WTC11 (cell line): ENCODE results near the gene GGNBP2.

ENCODE experiments used
- CREM ChIP-seq: sonication (generic); formaldehyde crosslinking; IDR thresholded peaks from 2 replicates; pipeline ENCODE4 v1.8.1; 2022; ENCODE audit warnings: mild to moderate bottlenecking, missing genetic modification reagents, moderate library complexity
- CTCF ChIP-seq: fragments of 200-600 bp; IDR thresholded peaks from 2 replicates; pipeline ENCODE4 v1.8.0; 2022; ENCODE audit warnings: antibody characterized with exemption
- ELF4 ChIP-seq: sonication (generic); formaldehyde crosslinking; IDR thresholded peaks from 2 replicates; pipeline ENCODE4 v1.8.1; 2022; ENCODE audit warnings: low read depth, mild to moderate bottlenecking, moderate library complexity, missing genetic modification reagents
- ETV6 ChIP-seq: sonication (generic); formaldehyde crosslinking; IDR thresholded peaks from 2 replicates; pipeline ENCODE4 v1.8.1; 2022; ENCODE audit warnings: mild to moderate bottlenecking, missing genetic modification reagents
- FOXJ3 ChIP-seq: sonication (generic); formaldehyde crosslinking; IDR thresholded peaks from 2 replicates; pipeline ENCODE4 v1.9.0; 2021; ENCODE audit warnings: missing genetic modification reagents, mild to moderate bottlenecking, borderline replicate concordance
- IRF1 ChIP-seq: sonication (generic); formaldehyde crosslinking; IDR thresholded peaks from 2 replicates; pipeline ENCODE4 v1.8.0; 2023; ENCODE audit warnings: missing genetic modification reagents
- NFYB ChIP-seq: sonication (generic); formaldehyde crosslinking; conservative IDR thresholded peaks from 2 replicates; pipeline ENCODE4 v1.8.0; 2022; ENCODE audit warnings: low read depth, missing genetic modification reagents
- STAT6 ChIP-seq: sonication (generic); formaldehyde crosslinking; conservative IDR thresholded peaks from 2 replicates; pipeline ENCODE4 v1.8.1; 2023; ENCODE audit warnings: mild to moderate bottlenecking, low read depth, missing genetic modification reagents, moderate library complexity
- TCF7 ChIP-seq: sonication (generic); formaldehyde crosslinking; IDR thresholded peaks from 2 replicates; pipeline ENCODE4 v1.8.0; 2022; ENCODE audit warnings: mild to moderate bottlenecking, low read depth, missing genetic modification reagents, moderate library complexity
- ZNF232 ChIP-seq: sonication (generic); formaldehyde crosslinking; IDR thresholded peaks from 2 replicates; pipeline ENCODE4 v1.8.0; 2022; ENCODE audit warnings: mild to moderate bottlenecking, missing genetic modification reagents
- TF ChIP-seq, protein P1 (sequence below): sonication (generic); formaldehyde crosslinking; IDR thresholded peaks from 2 replicates; pipeline ENCODE4 v1.8.0; 2022; ENCODE audit warnings: mild to moderate bottlenecking, missing genetic modification reagents
- TF ChIP-seq, protein P2 (sequence below): sonication (generic); formaldehyde crosslinking; conservative IDR thresholded peaks from 2 replicates; pipeline ENCODE4 v1.8.1; 2022; ENCODE audit warnings: mild to moderate bottlenecking, missing genetic modification reagents
- TF ChIP-seq, protein P3 (sequence below): sonication (generic); formaldehyde crosslinking; IDR thresholded peaks from 2 replicates; pipeline ENCODE4 v1.8.1; 2022; ENCODE audit warnings: mild to moderate bottlenecking, moderate library complexity, missing genetic modification reagents
- TF ChIP-seq, protein P4 (sequence below): sonication (generic); formaldehyde crosslinking; IDR thresholded peaks from 2 replicates; pipeline ENCODE4 v1.8.1; 2022; ENCODE audit warnings: missing genetic modification reagents, borderline replicate concordance

- TF ChIP-seq CREM (CRISPR knock-in tag) (0 out of 2 replicates have a peak, but pooled peaks have one; percentile 29), TCF7 (no peak), CTCF (no peak), NFYB (CRISPR knock-in tag) (no peak), STAT6 (CRISPR knock-in tag) (no peak), ETV6 (CRISPR knock-in tag) (no peak; the same call in 1 of the 2 replicates), ZNF232 (no peak), ELF4 (CRISPR knock-in tag) (no peak), IRF1 (CRISPR knock-in tag) (no peak), FOXJ3 (CRISPR knock-in tag) (no peak)
- TF ChIP-seq, protein P1, sequence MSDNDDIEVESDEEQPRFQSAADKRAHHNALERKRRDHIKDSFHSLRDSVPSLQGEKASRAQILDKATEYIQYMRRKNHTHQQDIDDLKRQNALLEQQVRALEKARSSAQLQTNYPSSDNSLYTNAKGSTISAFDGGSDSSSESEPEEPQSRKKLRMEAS (CRISPR knock-in tag), result peak; percentile 63; the same call in 1 of the 2 replicates
- TF ChIP-seq, protein P2, sequence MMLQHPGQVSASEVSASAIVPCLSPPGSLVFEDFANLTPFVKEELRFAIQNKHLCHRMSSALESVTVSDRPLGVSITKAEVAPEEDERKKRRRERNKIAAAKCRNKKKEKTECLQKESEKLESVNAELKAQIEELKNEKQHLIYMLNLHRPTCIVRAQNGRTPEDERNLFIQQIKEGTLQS, result no peak
- TF ChIP-seq, protein P3, sequence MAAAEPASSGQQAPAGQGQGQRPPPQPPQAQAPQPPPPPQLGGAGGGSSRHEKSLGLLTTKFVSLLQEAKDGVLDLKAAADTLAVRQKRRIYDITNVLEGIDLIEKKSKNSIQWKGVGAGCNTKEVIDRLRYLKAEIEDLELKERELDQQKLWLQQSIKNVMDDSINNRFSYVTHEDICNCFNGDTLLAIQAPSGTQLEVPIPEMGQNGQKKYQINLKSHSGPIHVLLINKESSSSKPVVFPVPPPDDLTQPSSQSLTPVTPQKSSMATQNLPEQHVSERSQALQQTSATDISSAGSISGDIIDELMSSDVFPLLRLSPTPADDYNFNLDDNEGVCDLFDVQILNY (CRISPR knock-in tag), result peak; percentile 62; the same call in 1 of the 2 replicates
- TF ChIP-seq, protein P4, sequence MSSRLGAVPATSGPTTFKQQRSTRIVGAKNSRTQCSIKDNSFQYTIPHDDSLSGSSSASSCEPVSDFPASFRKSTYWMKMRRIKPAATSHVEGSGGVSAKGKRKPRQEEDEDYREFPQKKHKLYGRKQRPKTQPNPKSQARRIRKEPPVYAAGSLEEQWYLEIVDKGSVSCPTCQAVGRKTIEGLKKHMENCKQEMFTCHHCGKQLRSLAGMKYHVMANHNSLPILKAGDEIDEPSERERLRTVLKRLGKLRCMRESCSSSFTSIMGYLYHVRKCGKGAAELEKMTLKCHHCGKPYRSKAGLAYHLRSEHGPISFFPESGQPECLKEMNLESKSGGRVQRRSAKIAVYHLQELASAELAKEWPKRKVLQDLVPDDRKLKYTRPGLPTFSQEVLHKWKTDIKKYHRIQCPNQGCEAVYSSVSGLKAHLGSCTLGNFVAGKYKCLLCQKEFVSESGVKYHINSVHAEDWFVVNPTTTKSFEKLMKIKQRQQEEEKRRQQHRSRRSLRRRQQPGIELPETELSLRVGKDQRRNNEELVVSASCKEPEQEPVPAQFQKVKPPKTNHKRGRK (CRISPR knock-in tag), result no peak
Measured at GRCh38 chr17:36544307-36545076, at the start of gene GGNBP2.
